ENCODE data around the gene METRN.
A peak's percentile ranks its signal among the peaks of the same experiment; 100 is the strongest.

The METRN gene

DNA sequence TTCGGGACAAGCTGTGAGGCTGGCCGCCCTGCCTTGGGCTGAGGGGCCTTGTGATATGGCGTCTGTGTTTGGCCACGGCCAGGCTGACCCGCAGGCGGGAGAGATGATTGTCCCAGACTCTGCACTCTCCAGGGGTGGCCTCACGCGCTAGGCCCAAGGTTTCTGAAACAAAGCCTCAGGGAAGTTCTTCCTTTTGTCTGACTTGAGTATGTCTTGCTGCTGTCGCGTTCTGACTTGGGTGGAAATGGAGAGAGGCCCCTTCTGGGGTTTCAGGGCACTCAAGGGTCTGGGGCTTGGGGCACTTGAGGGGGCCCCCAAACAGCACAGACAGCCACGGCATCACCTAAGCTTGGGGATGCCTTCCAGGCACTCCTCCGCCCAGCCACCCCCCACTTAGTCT, 3.8 kb upstream of the METRN start:
- DNase-seq, result no peak

- DNase-seq, result peak; percentile 78
Observed at GRCh38 chr16:711548-712320, 3.2 kb upstream of the METRN start.

- peak; percentile 58 for DNase-seq
Observed at GRCh38 chr16:712740-713250, 2.1 kb upstream of the METRN start.

GRCh38 chr16:714079-714478, 839 bp upstream of the METRN start:
- no peak for DNase-seq

GRCh38 chr16:715477-716199, 720 bp downstream of the METRN start:
- no peak for DNase-seq

DNA sequence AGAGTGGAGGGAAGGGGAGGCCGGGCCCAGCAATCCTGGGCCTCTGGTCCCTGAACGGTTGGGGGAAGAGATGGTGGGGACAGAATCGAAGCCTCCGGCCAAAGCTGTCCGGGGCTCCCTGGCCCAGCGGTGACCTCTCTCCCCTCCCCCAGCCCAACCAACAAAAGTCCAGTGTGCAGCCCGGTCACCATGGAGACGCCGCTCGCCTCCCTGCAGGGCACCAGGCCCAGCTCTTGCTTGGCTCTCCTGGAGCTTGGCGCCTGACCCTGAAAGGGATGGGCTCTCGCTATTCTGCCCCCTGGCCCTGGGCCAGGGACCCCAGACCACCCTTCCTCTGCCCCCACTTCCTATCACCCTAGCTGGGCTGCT, 1.3 kb downstream of the METRN start:
- no peak for DNase-seq

DNA sequence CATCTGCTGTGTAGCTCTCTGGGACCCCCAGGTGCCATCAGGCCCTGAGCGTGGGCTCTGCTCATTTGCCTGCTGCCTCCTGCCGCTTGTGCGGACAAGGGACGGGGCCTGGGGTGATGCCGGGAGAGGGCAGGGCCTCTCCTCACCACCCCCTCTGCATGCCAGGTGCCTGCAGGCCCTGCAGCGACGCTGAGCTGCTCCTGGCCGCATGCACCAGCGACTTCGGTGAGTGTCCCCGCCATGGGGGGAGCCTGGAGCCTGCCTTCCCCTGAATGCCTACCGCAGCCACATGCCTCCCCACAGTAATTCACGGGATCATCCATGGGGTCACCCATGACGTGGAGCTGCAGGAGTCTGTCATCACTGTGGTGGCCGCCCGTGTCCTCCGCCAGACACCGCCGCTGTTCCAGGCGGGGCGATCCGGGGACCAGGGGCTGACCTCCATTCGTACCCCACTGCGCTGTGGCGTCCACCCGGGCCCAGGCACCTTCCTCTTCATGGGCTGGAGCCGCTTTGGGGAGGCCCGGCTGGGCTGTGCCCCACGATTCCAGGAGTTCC, 1.9 kb downstream of the METRN start:
- no peak for DNase-seq

- DNase-seq, result no peak
Observed at GRCh38 chr16:717450-718245, 2.7 kb downstream of the METRN start.

GRCh38 chr16:718389-718788, 3.5 kb downstream of the METRN start:
- no peak for DNase-seq

DNA sequence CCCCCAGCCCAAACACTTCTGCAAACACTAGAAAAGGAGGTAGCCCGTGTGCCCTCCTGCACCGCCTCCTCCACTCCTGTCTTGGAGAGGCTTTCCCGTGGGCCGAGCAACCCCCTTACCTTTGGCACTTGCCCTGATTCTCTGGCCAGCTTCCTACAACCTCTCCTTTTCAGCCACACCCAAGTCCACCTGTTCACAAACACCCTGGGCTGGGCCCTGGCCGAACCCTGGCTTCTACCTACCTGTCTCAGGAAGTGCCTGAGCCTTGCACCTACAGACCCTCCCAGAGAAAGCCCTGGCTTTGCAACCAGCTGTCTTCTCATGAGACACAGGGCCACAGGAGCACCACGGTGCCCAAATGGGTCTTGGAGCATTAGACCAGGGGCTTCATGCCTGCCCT, 4.0 kb downstream of the METRN start:
- no peak for DNase-seq

- no peak for DNase-seq
Observed at GRCh38 chr16:719815-720446, 5.0 kb downstream of the METRN start.

GRCh38 chr16:720447-720989, 5.6 kb downstream of the METRN start:
- peak; percentile 66 for DNase-seq

DNA sequence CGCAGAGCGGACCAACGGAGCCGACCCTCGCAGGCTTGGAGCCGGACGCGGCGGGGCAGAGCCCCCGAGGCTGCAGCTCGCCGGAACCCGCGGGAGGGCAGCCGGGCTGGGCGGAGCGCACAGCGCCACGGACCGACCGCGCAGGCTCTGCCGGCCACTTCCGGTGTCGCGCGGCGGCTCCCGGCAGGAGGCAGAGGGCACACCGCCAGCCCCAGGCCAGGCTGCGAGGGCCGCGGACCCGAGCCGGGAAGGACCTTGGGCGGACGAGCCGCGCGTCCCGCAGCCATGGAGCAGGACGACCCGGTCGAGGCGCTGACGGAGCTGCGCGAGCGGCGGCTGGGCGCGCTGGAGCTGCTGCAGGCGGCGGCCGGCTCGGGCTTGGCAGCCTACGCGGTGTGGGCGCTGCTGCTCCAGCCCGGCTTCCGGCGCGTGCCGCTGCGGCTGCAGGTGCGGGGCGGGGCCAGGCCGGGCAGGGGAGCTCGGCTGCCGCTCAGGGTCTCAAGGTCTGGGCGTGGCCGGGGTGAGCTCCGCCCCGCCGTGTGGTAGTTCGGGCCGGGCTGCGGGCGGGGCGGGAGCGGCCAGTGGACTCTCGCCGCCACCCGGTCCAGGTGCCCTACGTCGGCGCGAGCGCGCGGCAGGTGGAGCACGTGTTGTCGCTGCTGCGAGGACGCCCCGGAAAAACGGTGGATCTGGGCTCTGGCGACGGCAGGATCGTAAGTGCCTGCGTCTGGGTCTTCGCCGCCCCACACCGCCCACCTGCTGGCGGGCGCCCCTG, 6.3 kb downstream of the METRN start, which contains the start of gene ANTKMT:
Gene ANTKMT, plus strand, starts transcription at position 157 of the 775 bp plus-strand sequence. Its CDS starts 129 bp downstream, at position 286.
- DNase-seq, result peak; percentile 86

- no peak for DNase-seq
Observed at GRCh38 chr16:721765-722540, 7.0 kb downstream of the METRN start.

DNA sequence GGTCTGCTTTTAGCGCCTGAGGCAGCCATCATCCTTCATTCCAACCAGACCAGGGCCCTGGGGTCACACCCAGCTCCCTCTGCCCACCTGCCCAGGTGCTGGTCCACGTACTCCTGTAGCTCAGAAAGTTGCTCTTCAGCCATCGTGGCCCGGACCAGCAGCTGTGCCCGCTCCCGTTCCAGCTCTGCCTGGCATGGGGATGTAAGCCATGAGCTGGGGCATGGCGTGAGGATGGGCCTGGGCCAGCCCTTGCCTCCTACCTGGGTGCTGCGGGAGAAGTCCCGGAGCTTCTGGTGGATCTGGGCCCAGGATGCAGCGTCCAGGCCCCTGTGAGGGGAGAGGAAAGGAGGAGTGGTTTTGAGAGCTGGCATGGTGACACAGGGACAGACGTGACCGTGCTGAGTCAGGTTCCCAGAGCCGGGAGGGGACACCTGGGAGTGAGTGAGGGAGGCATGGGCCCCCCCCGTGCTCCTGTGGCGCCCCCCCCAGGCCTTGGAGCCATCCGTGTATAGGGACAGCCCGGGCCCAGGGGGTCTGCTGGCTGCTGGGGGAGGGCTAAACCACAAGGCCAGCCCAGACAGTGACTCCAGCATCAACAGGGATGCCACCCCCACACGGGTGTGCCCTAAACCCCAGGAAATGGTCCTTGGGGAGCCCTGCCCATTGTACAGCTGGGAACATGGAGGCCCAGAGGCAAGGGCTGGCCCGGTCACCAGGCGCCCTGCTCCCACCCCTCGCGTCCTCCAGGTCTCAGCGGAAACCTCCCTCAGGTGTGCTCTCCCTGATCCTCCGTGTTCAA, 8.1 kb downstream of the METRN start:
- DNase-seq, result no peak

DNA sequence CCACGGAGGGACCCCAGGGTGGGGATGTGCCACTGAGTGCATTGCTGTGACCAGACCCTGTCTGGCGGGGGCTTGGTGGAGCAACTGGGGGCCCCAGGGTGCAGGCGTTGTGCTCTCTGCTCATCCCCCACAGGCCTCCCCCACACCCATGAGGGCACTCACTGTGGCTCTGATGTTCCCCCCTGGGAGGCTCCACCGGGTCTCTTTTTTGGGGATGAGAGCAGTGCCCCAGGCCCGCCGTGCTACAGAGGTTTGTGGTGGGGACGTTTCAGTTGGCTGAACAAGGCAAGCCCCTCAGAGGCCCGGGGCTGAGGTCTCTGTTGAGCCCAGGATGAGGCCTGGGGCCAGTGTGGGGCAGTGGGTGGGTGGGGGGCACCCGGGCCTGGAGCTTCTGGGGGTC, 8.8 kb downstream of the METRN start:
- DNase-seq, result no peak

DNA sequence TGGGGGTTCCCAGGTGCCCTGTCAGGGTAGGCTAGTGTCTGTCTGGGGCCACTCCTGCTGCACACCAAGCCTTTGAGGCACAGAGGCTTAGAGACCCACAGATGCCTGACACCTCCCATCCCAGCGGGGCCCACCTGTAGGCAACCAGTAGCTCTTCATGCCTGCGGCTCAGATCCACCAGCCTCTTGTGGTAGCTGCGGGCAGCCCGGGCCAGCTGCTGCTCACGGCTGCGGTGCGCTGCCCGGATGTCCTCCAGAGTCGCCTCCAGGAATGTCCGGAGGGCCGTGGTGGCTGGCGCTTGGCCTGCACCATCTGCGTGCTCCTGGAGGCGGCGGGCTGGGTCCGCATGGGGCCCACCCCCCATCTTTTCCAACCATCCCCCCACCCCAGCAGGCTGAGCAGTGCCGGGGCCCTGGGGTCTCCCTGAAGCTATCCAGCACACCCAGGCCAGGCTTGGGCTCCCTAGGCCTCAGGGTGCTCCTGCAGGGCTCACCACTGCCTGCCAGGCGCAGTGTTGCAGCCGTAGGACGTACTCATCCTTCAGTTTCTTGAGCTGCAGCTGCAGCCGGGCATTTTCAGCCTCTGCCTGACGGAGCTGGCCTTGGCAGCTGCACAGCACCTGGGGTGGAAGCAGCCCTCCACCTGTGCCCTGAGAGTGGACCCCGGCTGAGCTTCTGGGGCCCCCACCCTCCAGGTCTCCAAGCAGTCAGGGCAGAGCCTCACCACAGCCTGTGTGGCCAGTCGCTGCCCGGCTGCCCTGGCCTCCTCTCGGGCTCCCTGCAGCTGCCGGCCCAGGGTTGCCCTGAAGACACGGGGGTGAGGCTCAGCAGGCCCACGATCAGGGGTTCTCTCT, 9.5 kb downstream of the METRN start:
- DNase-seq, result no peak

- DNase-seq, result no peak
Observed at GRCh38 chr16:725041-725376, 10.1 kb downstream of the METRN start.

All from activated CD4-positive, alpha-beta T cell treated with anti-CD3 and anti-CD28 coated beads, Interleukin-2, amount 50 U/mL, for 16 hours (primary cell).